Natural killer cell (primary cell): Measurements from ENCODE around the gene C6orf62. TPM values are rescaled to one million over a fixed set of nuclear protein-coding genes. Genes with fewer than 3 reads are reported as not detected.
"Not testable (repeated sequence)": the region's sequence is repeated elsewhere in the genome, so short reads cannot be mapped to it uniquely, and the experiment has no call there.

Experiments used
- ATAC-seq, 3 donors: fragments of 150-1000 bp in 2 of 3; fragments of 200-7000 bp in 1 of 3; cut with Tn5 transposase; 1 replicate in 1 of 3; 2 replicates in 2 of 3; pipeline ENCODE4 v1.10.0; 2021; ENCODE audit warnings: mild to moderate bottlenecking in 2 of 3, moderate library complexity in 2 of 3
- DNase-seq, 2 donors: peaks; one replicate each; pipeline versions ENCODE4 v3.0.0 to v3.0.0-alpha.2; 2013 to 2021; ENCODE audit warnings: mixed read lengths in 1 of 2
- H3K27ac ChIP-seq: one replicate; pipeline ENCODE4 v1.5.1; 2013; ENCODE audit warnings: mild to moderate bottlenecking, low read length
- H3K27me3 ChIP-seq: one replicate; pipeline ENCODE4 v1.6.1; 2013; ENCODE audit warnings: low read length; ENCODE audit not compliant: control insufficient read depth, insufficient read depth
- H3K36me3 ChIP-seq: one replicate; pipeline ENCODE4 v1.6.1; 2013; ENCODE audit warnings: low read length; ENCODE audit not compliant: control insufficient read depth, insufficient read depth
- H3K4me1 ChIP-seq: one replicate; pipeline ENCODE4 v1.6.1; 2013; ENCODE audit warnings: low read length; ENCODE audit not compliant: control insufficient read depth, insufficient read depth
- H3K4me3 ChIP-seq: one replicate; pipeline ENCODE4 v1.5.1; 2013; ENCODE audit warnings: low read length
- H3K9me3 ChIP-seq: one replicate; pipeline ENCODE4 v1.6.1; 2013; ENCODE audit warnings: low read length; ENCODE audit not compliant: control insufficient read depth, insufficient read depth
- H3K27ac Mint-ChIP-seq, 2 donors: one replicate each; pipeline ENCODE4 v1.8.0; 2022; ENCODE audit warnings: mild to moderate bottlenecking in 2 of 2, mixed read lengths in 2 of 2, moderate library complexity in 1 of 2
- H3K27me3 Mint-ChIP-seq, 2 donors: one replicate each; pipeline ENCODE4 v1.8.0; 2022; ENCODE audit warnings: low read depth in 2 of 2, mixed read lengths in 2 of 2
- H3K36me3 Mint-ChIP-seq: one replicate; pipeline ENCODE4 v1.8.0; 2022; ENCODE audit warnings: mixed read lengths
- H3K4me1 Mint-ChIP-seq, 2 donors: one replicate each; pipeline ENCODE4 v1.8.0; 2022; ENCODE audit warnings: mixed read lengths in 2 of 2
- H3K4me3 Mint-ChIP-seq: one replicate; pipeline ENCODE4 v1.8.0; 2022; ENCODE audit warnings: mild to moderate bottlenecking, moderate library complexity, mixed read lengths
- H3K9me3 Mint-ChIP-seq, 2 donors: one replicate each; pipeline ENCODE4 v1.8.0; 2022; ENCODE audit warnings: mixed read lengths in 2 of 2
- CTCF ChIP-seq: fragments of 200-600 bp; IDR thresholded peaks from one replicate; pipeline ENCODE4 v1.8.0; 2022; ENCODE audit warnings: antibody characterized with exemption
- WGBS: methylation state at CpG from one replicate; pipeline ENCODE4 v1.1.7; 2013; ENCODE audit warnings: missing lambda C conversion rate; ENCODE audit not compliant: insufficient coverage; 5-methylcytosine and 5-hydroxymethylcytosine counted together
- intact Hi-C: fragments of 100-400 bp; cut with micrococcal nuclease; formaldehyde crosslinking; loops from one replicate; pipeline ENCODE4 v1.14.2; 2022
- total RNA-seq, 4 donors: library from RNA; stranded (reverse); fragments of 120-200 nt in 1 of 4; gene quantifications; one replicate each; pipeline versions ENCODE4 v1.2.3 to v1.2.4, GENCODE V29; 2013 to 2022

The C6orf62 gene
- total RNA-seq, 3 donors from 2014 or later (not counting 1 experiment from before 2014, with no cell fraction given) = 129 to 163 (median 130) TPM

GRCh38 chr6:24718449-24719124, 367 bp downstream of the C6orf62 start:
- Histone ChIP-seq H3K9me3 (no peaks in the 10 kb centered on the region), H3K36me3 (peaks cover 34% of the 10 kb centered on the region), H3K27me3 (no peaks in the 10 kb centered on the region), H3K27ac (peak overlapping the region; percentile 100), H3K4me1 (peaks cover 32% of the 10 kb centered on the region), H3K4me3 (peak overlapping the region; percentile 100)
- ATAC-seq (no peak), DNase-seq (peak in 1 of 2 donors; percentile 48)
- intact Hi-C loops = loop anchor here (1.0 to 10.0 kb wide), 2 partner anchors 51 to 196 kb away; partner anchors contain the start of gene ACOT13
- 23% methylated on average over 7 of the region's 8 CpGs for WGBS
- Mint-ChIP-seq H3K27me3 (no peaks in the 10 kb centered on the region), H3K27ac (peak overlapping the region; percentile 96 to 99), H3K9me3 (no peaks in the 10 kb centered on the region), H3K36me3 (no peaks in the 10 kb centered on the region), H3K4me1 (peaks cover 72 to 79% of the 10 kb centered on the region in 2 donors), H3K4me3 (peak overlapping the region; percentile 100)
- no peak for TF ChIP-seq CTCF

GRCh38 chr6:24716602-24717148, 2.3 kb downstream of the C6orf62 start:
- Histone ChIP-seq H3K36me3 (peaks cover 54% of the 10 kb centered on the region), H3K4me1 (peaks cover 31% of the 10 kb centered on the region)
- not testable (repeated sequence) for H3K9me3 ChIP-seq, H3K36me3 Mint-ChIP-seq, H3K4me3 ChIP-seq, H3K27me3 Mint-ChIP-seq, ATAC-seq, H3K27me3 ChIP-seq, H3K27ac ChIP-seq, H3K9me3 Mint-ChIP-seq, DNase-seq
- Mint-ChIP-seq H3K4me1 (peaks cover 76 to 90% of the 10 kb centered on the region in 2 donors), H3K27ac (peak overlapping the region; percentile 96 to 99), H3K4me3 (peak overlapping the region; percentile 100)
- 99% methylated on average over 5 of the region's 7 CpGs for WGBS
- intact Hi-C loops = loop anchor here (10.0 kb wide), 1 partner anchor 198 kb away; no protein-coding TSS in a partner anchor

- peaks cover 48 to 55% of the 10 kb centered on the region in 2 donors for H3K4me1 Mint-ChIP-seq
- H3K4me1 ChIP-seq = peaks cover 11% of the 10 kb centered on the region
- H3K36me3 Mint-ChIP-seq = peaks cover 17% of the 10 kb centered on the region
- no peaks in the 10 kb centered on the region for H3K9me3 Mint-ChIP-seq
- peak in 2 of 3 donors; percentile 37 to 57 for ATAC-seq
- no peak for DNase-seq
- H3K9me3 ChIP-seq = no peaks in the 10 kb centered on the region
- no peak overlapping the region for H3K4me3 ChIP-seq
- no peak overlapping the region for H3K4me3 Mint-ChIP-seq
- no peaks in the 10 kb centered on the region for H3K27me3 ChIP-seq
- no peaks in the 10 kb centered on the region for H3K27me3 Mint-ChIP-seq
- intact Hi-C loops = loop anchor here (10.0 kb wide), 1 partner anchor 204 kb away; no protein-coding TSS in a partner anchor
- H3K36me3 ChIP-seq = peaks cover 94% of the 10 kb centered on the region
- 95% methylated on average over 10 of the region's 10 CpGs for WGBS
- no peak for TF ChIP-seq CTCF
- H3K27ac Mint-ChIP-seq = peak overlapping the region; percentile 64 to 99
- no peak overlapping the region for H3K27ac ChIP-seq
Observed at GRCh38 chr6:24710519-24711303, 8.2 kb downstream of the C6orf62 start.
